Lower leg skin (tissue), 3 donors: ENCODE results near the gene IRX6.

Source experiments
- POLR2A ChIP-seq, 2 donors: fragments of 450-650 bp; IDR thresholded peaks; one replicate each; pipeline ENCODE4 v1.6.1; 2016 to 2017; ENCODE audit warnings: antibody characterized with exemption in 2 of 2, mild to moderate bottlenecking in 1 of 2, moderate library complexity in 1 of 2
- TF ChIP-seq, protein P1 (sequence below), 3 donors: fragments of 450-650 bp; IDR thresholded peaks; one replicate each; pipeline ENCODE4 v1.5.1; 2016; ENCODE audit warnings: antibody characterized with exemption in 3 of 3, mild to moderate bottlenecking in 3 of 3, moderate library complexity in 2 of 3

DNA sequence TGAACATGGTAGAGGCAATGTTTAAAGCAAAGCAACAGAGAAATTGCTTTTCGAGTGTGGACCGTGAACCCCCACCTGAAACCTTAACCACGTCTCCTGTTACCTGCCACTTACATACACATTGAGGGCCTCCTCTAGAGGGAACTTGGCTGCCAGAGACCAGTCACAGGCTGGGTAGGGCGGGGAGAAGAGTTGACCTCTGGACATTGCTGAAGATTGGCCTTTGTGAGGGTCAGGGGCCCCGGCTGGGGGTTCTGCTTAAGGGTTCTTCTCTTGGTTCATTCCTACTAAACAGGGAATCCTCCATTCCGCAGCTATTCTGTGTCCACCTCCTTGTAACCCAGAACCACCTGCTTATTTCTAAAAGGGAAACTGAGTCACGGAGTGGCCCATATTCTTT, 53.8 kb downstream of the IRX6 start:
- TF ChIP-seq, protein P1, sequence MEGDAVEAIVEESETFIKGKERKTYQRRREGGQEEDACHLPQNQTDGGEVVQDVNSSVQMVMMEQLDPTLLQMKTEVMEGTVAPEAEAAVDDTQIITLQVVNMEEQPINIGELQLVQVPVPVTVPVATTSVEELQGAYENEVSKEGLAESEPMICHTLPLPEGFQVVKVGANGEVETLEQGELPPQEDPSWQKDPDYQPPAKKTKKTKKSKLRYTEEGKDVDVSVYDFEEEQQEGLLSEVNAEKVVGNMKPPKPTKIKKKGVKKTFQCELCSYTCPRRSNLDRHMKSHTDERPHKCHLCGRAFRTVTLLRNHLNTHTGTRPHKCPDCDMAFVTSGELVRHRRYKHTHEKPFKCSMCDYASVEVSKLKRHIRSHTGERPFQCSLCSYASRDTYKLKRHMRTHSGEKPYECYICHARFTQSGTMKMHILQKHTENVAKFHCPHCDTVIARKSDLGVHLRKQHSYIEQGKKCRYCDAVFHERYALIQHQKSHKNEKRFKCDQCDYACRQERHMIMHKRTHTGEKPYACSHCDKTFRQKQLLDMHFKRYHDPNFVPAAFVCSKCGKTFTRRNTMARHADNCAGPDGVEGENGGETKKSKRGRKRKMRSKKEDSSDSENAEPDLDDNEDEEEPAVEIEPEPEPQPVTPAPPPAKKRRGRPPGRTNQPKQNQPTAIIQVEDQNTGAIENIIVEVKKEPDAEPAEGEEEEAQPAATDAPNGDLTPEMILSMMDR (IDR thresholded peaks at IDR 0.05) = no peak
- no peak for TF ChIP-seq POLR2A (IDR thresholded peaks at IDR 0.05)
